ENCODE measurements around the gene NDUFA8. TPM values are rescaled to one million over a fixed set of nuclear protein-coding genes. Genes with fewer than 3 reads are reported as not detected.

The NDUFA8 gene
- total RNA-seq (2014; rRNA removed): 40.8 and 47.9 TPM in 2 replicates
- polyA plus RNA-seq (2012): 115 TPM

DNA sequence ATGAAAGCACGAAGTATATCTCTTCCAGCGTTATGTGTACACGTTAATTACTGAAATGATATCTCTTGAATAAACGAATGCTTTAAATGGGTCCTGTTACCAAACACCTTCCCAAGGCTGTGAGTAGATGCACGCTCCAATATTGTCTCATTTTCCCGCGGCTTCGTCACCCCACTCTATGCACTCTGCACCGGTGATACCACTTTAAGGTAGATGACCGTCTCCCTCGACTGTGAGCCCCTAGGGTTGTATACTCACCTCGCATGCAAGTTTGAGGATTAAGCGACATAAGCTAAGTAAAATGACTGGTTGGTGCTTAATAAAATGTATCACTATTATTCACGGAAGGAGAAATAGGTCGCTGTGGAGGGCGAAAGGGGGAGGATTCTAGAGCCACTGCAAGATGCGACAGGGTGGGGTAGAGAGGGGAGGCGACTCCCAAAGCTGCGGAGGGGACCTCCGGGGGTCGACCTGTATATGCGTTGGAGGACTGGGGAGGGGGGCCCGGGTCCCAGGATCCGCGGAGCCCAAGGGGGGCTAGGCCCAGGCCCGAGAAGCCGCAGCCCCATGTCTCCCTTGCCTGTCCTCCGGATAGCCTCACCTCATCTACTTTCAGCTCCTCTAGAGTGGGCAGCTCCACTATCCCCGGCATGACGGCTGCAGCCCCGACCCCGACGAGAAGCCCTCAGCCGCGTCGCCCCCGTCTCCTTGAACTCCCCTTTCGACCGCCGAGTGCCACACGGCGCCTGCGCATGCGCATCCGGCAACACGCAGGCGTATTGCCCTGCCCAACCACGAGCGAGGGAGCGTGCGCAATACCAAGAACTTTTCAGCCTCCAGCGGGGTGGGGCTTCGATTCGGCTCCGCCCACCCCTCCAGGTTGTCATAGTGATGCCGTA is at the start of gene NDUFA8, which contains the start of gene MORN5:
TSS of gene NDUFA8 (minus strand) at position 754 of the 899 bp plus-strand sequence. CDS start at position 652, 102 bp downstream.
TSS of gene MORN5 (plus strand) at position 883 of the 899 bp plus-strand sequence. CDS start 65 bp downstream, outside the sequence.
- DNase-seq (ENCODE audit: low read depth): peak; percentile 95

DNA sequence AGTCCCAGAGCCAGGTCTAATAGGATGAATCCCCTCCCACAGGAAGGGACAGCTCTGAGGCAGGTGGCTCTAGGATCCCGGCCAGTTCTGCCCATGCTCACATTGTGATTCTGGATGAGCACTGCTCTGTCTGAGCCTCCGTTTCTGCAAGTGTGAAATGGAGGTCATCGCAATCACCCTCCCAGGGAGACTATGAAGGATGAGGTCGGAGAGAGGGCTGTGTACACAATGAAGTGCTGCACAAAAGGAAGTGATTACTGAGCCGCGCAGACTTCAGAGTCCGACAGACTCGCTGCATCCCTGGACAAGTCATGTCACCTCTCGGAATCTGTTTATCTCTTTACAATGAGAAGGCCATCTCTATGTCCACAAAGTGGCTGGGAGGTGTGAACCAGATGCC is 47.5 kb upstream of the NDUFA8 start:
- DNase-seq (ENCODE audit: low read depth): no peak

DNA sequence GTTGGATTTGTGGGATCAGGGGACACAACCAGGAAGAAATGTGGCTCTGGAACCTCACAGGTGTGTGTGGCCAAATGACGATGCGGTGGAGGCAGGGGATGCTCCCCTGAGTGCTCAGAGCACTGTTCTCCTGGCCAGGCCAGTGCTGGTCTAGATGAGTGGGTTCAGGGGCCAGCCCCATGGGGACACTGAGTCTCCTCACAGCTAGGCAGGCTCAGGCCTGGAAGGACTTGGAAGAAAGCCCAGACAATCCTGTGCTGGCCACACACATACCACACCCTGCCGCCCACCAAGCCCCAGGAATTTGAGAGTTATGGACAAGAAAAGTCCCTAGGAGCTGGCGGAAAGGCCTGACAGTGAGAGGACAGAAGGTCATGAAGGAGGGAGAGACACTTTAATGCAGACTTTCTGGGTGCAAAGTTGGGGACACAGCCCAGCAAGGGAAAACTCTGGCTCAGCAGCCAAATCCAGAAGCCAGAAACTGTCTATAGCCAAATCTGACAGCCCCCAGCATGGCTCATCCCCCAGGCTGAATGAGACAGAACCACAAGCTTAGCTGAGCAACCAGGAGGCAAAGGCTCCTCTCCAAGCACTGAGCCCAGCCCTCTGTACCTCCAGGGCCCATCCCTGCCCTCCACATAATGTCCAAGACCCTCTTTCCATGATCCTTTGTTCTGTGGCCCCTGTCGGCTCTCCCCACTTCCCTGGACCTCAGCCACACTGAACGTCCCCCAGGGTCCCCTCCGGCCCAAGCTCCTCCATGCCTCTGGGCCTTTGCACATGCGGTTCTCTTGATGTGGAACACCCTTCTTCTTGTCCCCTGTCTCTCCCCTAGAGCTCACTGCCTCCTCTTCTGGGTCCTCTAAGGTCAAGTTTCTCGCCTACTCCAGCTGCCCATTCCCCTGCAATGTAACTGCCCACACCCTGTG is 46.8 kb upstream of the NDUFA8 start:
- DNase-seq (ENCODE audit: low read depth): peak; percentile 76

DNA sequence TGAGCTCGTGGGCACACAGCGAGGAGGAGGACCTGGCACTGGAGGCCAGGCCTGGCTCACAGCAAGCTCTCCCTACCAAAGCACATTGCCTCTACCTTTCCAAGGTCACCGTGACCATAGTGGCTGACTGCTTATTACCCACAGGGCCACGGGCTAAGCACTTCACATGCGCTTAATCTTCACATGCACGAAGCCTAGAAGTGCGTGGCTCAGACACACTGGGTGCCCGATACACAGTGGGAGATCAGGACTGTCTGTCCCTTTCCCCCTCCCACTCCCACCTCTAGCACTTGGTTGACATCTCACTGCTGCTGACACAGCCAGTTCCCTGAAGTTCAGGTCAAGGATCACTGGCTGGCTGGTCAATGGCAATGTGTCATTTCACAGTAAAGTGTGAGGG is 45.6 kb upstream of the NDUFA8 start:
- no peak for DNase-seq (ENCODE audit: low read depth)

DNA sequence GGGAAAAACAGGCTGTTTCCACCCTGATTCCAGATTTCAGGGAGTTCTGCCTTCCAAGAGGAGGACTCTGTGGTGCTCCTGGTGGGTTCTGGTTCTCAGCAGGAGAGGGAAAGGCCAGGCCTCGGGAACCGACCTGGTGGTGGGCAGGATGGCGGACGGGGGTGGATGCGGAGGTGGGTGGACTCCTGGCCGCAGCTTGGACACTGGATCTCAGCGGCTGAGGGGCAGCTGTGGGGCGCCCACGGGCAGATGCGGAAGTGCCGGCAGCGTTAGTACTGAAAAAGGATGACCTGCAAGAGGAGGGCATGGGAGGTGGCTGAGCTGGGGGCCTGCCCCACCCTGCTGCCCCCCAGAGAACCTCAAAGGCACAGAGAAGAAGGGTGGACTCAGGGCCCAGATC is 44.9 kb upstream of the NDUFA8 start:
- no peak for DNase-seq (ENCODE audit: low read depth)

DNA sequence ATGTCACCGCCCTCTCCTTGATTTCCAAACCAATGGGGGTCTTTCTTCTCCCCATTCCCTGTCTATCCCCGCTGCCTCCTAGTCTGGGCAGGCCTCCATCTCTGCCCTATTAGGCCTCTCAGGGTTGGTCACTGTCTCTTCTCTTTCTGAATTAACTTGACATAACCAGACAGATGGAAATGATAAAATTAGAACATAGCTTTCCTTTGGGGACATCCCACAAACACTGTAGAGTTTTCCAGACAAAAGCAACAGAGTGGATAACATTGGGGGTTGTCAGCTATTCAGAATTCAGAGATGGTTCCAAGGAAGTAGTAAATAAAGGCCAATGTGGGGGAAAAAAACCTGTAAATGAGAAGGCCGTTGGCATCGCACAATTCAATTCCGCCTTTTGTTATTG is 44.5 kb upstream of the NDUFA8 start:
- DNase-seq (ENCODE audit: low read depth): peak; percentile 26

DNA sequence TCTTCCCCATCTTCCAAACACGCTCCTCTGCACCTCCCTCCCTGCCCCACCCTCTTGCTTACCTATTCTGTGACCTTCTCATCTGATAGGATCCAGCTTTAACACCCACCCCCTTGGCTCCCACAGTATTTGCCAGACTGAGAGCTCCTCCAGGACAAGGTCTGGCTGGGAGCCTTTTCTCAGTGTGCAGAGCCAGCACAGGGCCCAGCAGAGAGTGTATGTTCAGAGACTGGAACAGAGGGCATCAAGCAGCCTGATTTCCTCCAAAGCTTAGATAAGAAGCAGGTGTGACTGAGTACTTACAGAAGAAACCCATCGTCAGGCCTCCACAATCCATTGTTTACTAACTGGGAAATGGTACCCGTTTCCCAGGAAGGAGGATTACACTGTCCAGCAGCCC is 42.5 kb upstream of the NDUFA8 start:
- no peak for DNase-seq (ENCODE audit: low read depth)

DNA sequence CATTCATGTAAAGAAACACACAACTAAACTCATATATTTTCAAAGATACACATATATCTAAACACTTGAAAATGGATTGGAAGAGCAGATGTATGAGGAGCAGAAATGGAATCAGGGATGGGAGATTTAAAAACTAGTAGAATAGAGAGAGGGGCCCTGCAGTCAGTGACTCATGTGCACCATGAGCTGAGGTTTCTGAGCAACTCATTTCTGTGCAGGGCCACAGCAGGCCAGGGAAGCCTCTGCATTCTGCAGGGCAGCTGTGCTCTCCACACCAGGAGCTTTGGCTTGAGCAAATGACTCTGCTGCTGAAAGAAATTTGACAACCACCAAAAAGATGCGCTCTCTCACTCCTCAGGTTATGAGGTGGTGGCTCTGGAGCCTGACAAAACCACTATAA is 42.1 kb upstream of the NDUFA8 start:
- peak; percentile 74 for DNase-seq (ENCODE audit: low read depth)

DNA sequence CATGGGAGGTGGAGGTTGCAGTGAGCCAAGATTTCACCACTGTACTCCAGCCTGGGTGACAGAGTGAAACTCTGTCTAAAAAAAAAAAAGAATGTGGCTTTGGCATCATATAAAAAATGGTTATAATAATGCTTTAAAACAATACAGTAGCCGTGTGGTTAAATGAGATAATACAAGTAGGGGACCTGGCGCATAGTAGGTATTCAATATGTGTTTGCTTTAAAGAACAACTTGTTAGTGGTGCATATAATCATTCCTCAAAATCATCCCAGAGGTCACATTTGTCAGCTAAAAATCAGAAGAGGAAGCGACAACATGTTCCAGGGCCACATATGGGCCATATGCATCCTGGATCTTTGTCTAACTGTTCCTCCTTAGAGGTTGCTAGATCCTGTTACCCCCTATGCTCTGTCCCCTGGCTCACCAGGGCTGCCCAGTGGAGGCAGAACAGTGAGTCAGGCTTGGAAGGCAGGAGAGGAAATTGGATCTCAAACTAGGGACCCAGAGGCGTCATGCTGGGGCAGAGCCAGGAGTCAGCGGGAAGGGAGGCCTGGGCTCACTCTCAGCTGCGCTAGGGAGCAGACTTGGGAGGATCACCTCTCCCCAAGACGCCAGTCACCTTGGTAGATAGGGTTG is 41.5 kb upstream of the NDUFA8 start:
- DNase-seq (ENCODE audit: low read depth): peak; percentile 81

DNA sequence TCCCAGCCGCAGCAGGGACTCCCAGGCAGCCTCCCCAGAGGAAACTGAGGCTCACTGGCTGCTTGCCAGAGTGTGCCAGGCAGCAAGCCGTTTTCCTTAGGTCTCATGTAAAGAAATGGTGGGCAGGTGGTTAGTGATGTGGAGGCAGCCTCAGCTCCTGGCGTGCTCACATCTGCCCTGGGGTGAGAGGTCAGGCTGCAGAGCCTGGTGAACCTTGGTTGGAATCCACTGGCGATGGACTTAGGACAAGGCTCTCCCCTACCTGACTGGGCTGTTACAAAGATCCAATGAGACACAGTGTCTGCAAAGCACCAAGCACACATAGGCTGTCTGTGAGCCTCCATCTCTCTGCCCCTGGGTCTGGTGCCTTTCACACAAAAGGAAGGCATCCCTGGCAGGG is 38.3 kb upstream of the NDUFA8 start:
- DNase-seq (ENCODE audit: low read depth): no peak

DNA sequence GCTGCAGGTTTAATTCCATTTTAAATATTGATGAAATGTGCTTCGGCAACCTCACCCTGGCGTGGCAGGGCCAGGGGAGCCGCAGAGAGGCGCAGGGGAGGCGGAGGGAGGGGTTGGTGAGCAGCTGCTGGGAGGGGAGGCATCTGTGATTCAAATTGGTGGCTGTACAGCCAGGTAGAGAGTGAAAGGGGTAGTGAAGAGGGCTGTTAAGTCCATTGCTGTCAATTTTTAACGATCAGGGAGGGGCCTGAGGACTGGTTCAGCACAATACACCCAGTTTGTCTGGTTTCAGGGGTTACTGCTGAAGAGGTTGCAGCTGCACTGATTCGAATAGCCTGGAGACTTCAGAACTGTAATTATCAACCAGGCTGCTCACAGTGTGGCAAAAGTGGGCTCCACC is 37.8 kb upstream of the NDUFA8 start:
- DNase-seq (ENCODE audit: low read depth): no peak

DNA sequence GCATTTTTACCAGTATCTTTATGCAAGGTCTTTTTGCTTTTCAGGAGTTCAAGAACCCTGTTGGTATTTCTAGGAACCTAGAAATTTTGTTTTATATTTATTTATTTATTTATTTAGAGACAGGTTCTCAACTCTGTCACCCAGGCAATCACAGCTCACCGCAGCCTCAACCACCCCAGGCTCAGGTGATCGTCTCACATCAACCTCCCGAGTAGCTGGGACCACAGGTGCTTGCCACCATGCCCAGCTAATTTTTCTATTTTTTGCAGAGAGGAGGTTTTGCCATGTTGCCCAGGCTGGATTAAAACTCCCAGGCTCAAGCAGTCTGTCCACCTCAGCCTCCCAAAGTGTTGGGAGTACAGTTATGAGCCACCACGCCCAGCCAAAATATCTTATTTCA is 36.3 kb upstream of the NDUFA8 start:
- DNase-seq (ENCODE audit: low read depth): no peak

DNA sequence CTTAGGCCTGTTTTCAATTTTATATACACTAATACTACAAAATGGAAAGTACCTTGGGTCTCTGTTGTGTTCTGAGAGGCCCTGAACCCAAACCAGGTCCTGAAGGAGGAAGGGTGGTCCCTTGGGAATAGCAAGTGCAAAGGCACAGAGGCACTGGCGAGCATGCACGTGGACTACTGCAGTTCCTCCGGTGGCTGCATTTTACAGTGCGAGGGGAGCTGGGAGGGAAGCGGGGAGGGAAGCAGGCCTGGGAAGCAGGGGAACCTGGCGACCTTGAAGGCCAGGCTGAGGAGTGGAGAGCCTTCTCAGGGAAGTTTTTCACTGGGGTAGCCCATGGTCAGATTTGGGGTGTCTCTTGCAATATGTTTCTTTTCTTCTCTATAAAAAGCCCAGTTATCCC is 34.1 kb upstream of the NDUFA8 start:
- no peak for DNase-seq (ENCODE audit: low read depth)

DNA sequence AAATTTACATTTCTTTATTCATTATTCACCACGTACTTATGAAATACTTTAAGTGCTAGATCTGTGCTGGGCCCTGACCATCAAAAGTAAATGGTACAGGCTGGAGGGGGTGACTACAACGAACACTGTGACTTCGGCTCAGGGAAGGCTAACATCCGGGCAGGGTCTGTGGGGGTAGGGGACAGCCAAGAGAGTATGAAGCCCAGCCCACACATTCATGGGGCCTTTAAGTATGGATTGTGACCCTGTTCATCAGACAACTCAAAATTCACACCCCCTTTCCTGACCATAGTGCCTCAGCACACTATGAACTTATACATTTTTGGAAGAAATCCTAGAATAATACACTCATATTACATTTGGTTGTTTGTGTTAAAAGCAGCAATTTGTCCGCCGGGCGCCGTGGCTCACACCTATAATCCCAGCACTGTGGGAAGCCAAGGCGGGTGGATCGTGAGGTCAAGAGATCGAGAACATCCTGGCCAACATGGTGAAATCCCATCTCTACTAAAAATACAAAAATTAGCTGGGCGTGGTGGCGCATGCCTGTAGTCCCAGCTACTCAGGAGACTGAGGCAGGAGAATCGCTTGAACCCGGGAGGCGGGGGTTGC is 33.4 kb upstream of the NDUFA8 start:
- no peak for DNase-seq (ENCODE audit: low read depth)

DNA sequence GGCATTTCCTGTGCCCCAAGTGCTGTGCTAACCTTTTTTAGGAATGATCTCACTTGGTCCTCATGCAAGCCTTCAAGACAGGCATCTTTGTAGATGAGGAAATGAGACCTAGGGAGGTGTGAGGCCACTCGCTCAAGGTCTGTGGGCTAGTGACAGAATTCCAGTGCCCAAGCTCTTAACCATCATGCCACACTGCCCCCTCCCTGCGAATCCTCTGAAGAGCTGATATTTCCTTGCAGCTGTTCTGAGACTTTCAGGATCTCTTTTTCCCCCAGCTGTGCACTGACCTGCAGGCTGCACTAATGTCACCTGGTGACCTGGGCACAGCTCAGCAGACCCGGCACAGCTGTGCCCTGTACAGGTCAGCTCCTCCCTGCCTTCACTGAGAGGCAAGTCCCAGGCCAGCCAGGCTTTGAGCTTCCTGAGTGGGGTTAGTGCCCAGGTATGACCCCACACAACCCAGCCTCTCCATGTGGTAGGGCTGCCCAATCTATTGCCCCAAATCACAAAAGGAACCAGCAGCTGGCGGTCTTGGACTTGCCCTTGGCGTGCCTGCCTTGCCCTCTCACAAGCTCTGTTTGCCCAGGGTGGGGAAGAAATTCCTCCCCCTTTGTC is 32.8 kb upstream of the NDUFA8 start:
- DNase-seq (ENCODE audit: low read depth): peak; percentile 15

DNA sequence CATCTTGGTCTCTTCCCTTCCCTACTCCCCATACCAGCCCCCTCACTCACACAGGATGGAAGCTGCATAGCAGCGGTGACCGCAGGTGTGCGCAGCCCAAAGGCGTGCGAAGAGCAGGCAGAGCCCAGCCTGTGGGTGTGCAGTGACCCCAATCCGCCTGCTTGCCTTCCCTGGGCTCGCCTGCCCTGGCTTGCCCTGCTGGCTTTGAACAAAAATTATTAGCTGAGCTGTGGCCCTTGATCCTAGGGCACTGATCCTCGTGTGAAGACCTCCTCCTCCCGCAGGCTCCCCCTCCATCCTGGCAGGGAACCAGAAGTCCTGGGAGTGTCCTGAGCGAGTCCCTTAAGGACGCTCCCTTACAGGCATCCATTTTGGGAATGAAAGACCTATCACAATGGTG is 32.0 kb upstream of the NDUFA8 start:
- DNase-seq (ENCODE audit: low read depth): no peak

DNA sequence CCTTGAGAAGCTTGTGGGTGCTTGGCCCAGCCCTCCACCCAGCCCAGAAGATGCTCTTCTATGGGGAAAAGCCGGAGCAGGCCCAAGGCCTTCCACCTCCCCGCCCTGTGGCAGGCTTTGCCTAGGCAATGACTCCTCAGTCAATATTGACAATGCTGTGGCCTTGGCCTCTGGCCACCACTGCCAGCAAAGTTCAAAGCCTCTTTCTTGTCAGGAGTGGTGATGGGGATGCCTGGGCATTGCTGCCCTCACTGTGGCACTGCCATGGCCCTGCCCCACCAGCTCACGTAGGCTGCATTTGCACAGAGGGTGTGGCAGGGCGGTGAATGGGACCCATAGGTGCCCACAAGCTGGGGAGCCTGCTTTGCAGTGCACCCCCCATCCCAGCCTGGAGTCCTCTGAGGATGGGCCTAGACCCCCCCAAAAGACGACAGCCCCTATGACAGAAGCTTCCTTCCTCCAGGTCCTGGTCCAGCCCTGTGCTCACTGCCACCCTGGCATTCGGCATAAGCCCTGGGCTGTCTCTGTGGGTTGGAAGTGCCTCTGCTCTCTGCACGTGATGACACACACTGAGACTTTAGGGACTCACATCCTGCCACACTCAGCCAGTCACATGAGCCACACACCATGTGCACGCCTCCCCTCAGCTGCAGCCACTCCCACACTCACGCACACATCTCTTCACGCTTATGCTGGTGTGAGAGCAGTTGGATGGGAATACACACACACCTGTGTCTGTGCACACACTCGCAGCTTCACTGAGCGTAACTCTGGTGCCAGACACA is 31.2 kb upstream of the NDUFA8 start:
- DNase-seq (ENCODE audit: low read depth): peak; percentile 47

DNA sequence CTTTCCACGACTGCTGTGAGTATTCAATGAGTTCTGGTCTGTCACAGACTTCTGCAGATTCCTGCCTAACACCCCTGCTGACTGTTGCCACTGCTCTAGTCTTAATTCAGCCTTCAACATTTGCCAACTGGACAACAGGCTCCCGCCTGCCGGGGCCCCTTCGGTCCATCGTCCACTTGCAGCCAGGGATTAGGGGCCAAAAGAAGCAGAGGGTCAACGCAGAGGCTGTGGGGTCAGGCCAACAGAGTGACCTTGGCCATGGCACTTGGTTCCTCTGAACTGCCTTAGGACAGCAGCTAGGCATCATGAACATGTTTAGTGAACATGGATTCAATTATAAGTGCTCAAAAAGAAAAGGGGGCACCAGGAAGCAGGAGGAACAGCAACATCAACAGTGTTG is 28.8 kb upstream of the NDUFA8 start:
- DNase-seq (ENCODE audit: low read depth): no peak

DNA sequence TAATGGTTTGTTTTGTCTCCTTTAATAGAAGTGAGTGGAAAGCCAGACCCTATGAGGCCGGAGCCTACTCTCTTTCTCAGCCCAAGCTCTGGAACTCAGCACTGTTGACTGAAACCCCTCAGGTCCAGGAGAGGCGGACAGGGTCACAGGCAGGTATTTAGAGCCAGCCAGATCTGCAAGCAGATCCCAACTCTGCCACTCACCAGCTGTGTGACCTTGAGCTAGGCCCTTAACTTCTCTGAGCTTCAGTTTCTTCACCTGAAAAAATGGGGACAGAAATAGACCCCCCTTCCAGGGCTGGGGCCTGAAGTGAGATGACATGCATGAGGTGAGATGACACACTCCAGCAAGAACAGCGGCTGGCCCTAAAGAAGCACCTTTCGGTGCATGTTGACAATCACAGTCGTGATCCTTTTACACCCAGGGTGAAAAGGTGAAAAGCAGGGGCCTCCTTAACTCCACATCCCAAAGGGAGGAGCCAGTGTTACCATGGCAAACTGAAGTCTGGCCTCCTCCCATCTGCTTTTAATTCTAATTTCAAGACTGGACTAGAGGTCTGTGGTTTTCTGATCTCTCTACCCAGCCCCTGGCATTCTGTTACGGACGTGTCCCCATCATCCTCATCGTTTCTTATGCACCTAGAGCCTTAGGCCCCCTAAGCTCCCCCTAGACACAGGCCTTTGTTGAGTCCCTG is 27.3 kb upstream of the NDUFA8 start:
- no peak for DNase-seq (ENCODE audit: low read depth)
